HG03469 (cell line): ENCODE data around the gene PGS1.

Source experiments
- ATAC-seq: cut with Tn5 transposase; IDR thresholded peaks from one replicate; pipeline ENCODE4 v1.9.1; 2021; ENCODE audit warnings: mild to moderate bottlenecking, moderate library complexity, moderate number of reproducible peaks; ENCODE audit not compliant: unreplicated experiment

The PGS1 gene

GRCh38 chr17:78466786-78467715 lies 88.6 kb downstream of the PGS1 start:
- ATAC-seq: no peak

GRCh38 chr17:78468366-78468765 lies 89.9 kb downstream of the PGS1 start:
- no peak for ATAC-seq

- ATAC-seq: no peak
These were observed 91.0 kb downstream of the PGS1 start for GRCh38 chr17:78469443-78469842.

- no peak for ATAC-seq
These were observed 93.2 kb downstream of the PGS1 start for GRCh38 chr17:78471635-78472034.

GRCh38 chr17:78472035-78472905 lies 93.8 kb downstream of the PGS1 start:
- no peak for ATAC-seq

- no peak for ATAC-seq
These were observed 95.6 kb downstream of the PGS1 start for GRCh38 chr17:78473951-78474613.
